Ascending aorta (tissue), 2 donors: ENCODE data around the gene CCDC136. TPM values are rescaled to one million over a fixed set of nuclear protein-coding genes. Genes with fewer than 3 reads are reported as not detected.

ENCODE experiments used
- DNase-seq, 2 donors: peaks; one replicate each; pipeline ENCODE4 v3.0.0-alpha.2; 2019; ENCODE audit warnings: low spot score in 2 of 2
- H3K27ac ChIP-seq, 2 donors: fragments of 200-600 bp; sonication (generic); one replicate each; pipeline ENCODE4 v1.5.1; 2016 to 2017; ENCODE audit warnings: mild to moderate bottlenecking in 1 of 2
- H3K27me3 ChIP-seq: fragments of 200-600 bp; sonication (generic); one replicate; pipeline ENCODE4 v1.5.1; 2017
- H3K36me3 ChIP-seq, 2 donors: fragments of 200-600 bp; sonication (generic); one replicate each; pipeline ENCODE4 v1.5.1; 2016
- H3K4me1 ChIP-seq, 2 donors: fragments of 200-600 bp; sonication (generic); one replicate each; pipeline ENCODE4 v1.5.1; 2016 to 2017; ENCODE audit warnings: mild to moderate bottlenecking in 1 of 2
- H3K4me3 ChIP-seq, 2 donors: fragments of 200-600 bp; sonication (generic); one replicate each; pipeline ENCODE4 v1.5.1; 2016 to 2017; ENCODE audit warnings: mild to moderate bottlenecking in 1 of 2
- H3K9me3 ChIP-seq, 2 donors: fragments of 200-600 bp; sonication (generic); one replicate each; pipeline ENCODE4 v1.5.1; 2016
- CTCF ChIP-seq, 3 experiments: fragments of 200-600 bp in 2 of 3; fragments of 450-650 bp in 1 of 3; sonication (generic) in 2 of 3; IDR thresholded peaks; one replicate each; pipeline ENCODE4 v1.5.1; 2016 to 2019; ENCODE audit warnings: antibody characterized with exemption in 3 of 3, mild to moderate bottlenecking in 1 of 3, moderate library complexity in 1 of 3
- intact Hi-C: fragments of 100-400 bp; cut with DNase I; formaldehyde crosslinking; loops from one replicate; pipeline ENCODE4 v1.15.1; 2023
- total RNA-seq: library from RNA; depleted of rRNA; stranded (reverse); fragments of >200 nt; gene quantifications from one replicate; pipeline ENCODE4 v1.1.0, GENCODE V29; 2016

The CCDC136 gene
- total RNA-seq, 1 donor from 2014 or later: 0.64 TPM

GRCh38 chr7:128778946-128779345 is 12.8 kb upstream of the CCDC136 start:
- H3K4me1 ChIP-seq: peaks cover 0 to 18% of the 10 kb centered on the region in 2 donors

GRCh38 chr7:128781126-128781525 is 10.6 kb upstream of the CCDC136 start:
- DNase-seq: peak in 1 of 2 donors; percentile 83
- peaks cover 0 to 18% of the 10 kb centered on the region in 2 donors for H3K4me1 ChIP-seq
- H3K27me3 ChIP-seq: no peaks in the 10 kb centered on the region
- peak overlapping the region; percentile 51 to 66 for H3K27ac ChIP-seq
- no peak for TF ChIP-seq CTCF (IDR thresholded peaks at IDR 0.05)
- peaks cover 4 to 12% of the 10 kb centered on the region in 2 donors for H3K9me3 ChIP-seq
- no peak overlapping the region for H3K4me3 ChIP-seq
- H3K36me3 ChIP-seq: no peaks in the 10 kb centered on the region
- intact Hi-C loops: no loop called here

More at GRCh38 chr7:128778946-128779345, 12.8 kb upstream of the CCDC136 start:
- Histone ChIP-seq H3K36me3 (peaks cover 0 to 8% of the 10 kb centered on the region in 2 donors), H3K27ac (no peak overlapping the region), H3K4me3 (no peak overlapping the region), H3K27me3 (no peaks in the 10 kb centered on the region), H3K9me3 (peaks cover 4 to 12% of the 10 kb centered on the region in 2 donors)
- DNase-seq: no peak
- intact Hi-C loops: no loop called here
- no peak for TF ChIP-seq CTCF (IDR thresholded peaks at IDR 0.05)

GRCh38 chr7:128781851-128782250 is 9.9 kb upstream of the CCDC136 start:
- no peak for TF ChIP-seq CTCF (IDR thresholded peaks at IDR 0.05)
- intact Hi-C loops: no loop called here

GRCh38 chr7:128783143-128783861 is 8.5 kb upstream of the CCDC136 start:
- intact Hi-C loops: no loop called here
- TF ChIP-seq CTCF (IDR thresholded peaks at IDR 0.05): no peak
- Histone ChIP-seq H3K27ac (peak overlapping the region; percentile 31 to 52), H3K4me3 (no peak overlapping the region), H3K36me3 (no peaks in the 10 kb centered on the region), H3K9me3 (peaks cover 4 to 6% of the 10 kb centered on the region in 2 donors), H3K4me1 (peaks cover 0 to 18% of the 10 kb centered on the region in 2 donors), H3K27me3 (no peaks in the 10 kb centered on the region)
- peak; percentile 31 to 82 for DNase-seq

More at GRCh38 chr7:128781851-128782250, 9.9 kb upstream of the CCDC136 start:
- Histone ChIP-seq H3K36me3 (no peaks in the 10 kb centered on the region), H3K4me3 (no peak overlapping the region), H3K9me3 (peaks cover 4 to 12% of the 10 kb centered on the region in 2 donors), H3K4me1 (peaks cover 0 to 18% of the 10 kb centered on the region in 2 donors), H3K27me3 (no peaks in the 10 kb centered on the region), H3K27ac (peak overlapping the region; percentile 52 to 66)
- no peak for DNase-seq

GRCh38 chr7:128785738-128786137 is 6.0 kb upstream of the CCDC136 start:
- H3K4me1 ChIP-seq: peaks cover 3 to 16% of the 10 kb centered on the region in 2 donors
- H3K27me3 ChIP-seq: no peaks in the 10 kb centered on the region
- TF ChIP-seq CTCF (IDR thresholded peaks at IDR 0.05): no peak
- DNase-seq: no peak
- H3K4me3 ChIP-seq: no peak overlapping the region
- no peaks in the 10 kb centered on the region for H3K9me3 ChIP-seq
- no peak overlapping the region for H3K27ac ChIP-seq
- intact Hi-C loops: no loop called here
- no peaks in the 10 kb centered on the region for H3K36me3 ChIP-seq
